Ovary (tissue), 3 donors: Measurements from ENCODE around the gene PRPF19.

Experiments
- EP300 ChIP-seq: sonication (generic); formaldehyde crosslinking; IDR thresholded peaks from one replicate; pipeline ENCODE4 v1.6.1; 2017; ENCODE audit warnings: antibody characterized with exemption
- TF ChIP-seq, protein P1 (sequence below), 3 donors: fragments of 450-650 bp in 2 of 3; fragments of 200-600 bp in 1 of 3; IDR thresholded peaks; one replicate each; pipeline versions ENCODE4 v1.5.1 to v1.8.0; 2016 to 2022; ENCODE audit warnings: antibody characterized with exemption in 3 of 3, mild to moderate bottlenecking in 1 of 3
- donor health status: DM: no; HTN: no; CAD: no.

DNA sequence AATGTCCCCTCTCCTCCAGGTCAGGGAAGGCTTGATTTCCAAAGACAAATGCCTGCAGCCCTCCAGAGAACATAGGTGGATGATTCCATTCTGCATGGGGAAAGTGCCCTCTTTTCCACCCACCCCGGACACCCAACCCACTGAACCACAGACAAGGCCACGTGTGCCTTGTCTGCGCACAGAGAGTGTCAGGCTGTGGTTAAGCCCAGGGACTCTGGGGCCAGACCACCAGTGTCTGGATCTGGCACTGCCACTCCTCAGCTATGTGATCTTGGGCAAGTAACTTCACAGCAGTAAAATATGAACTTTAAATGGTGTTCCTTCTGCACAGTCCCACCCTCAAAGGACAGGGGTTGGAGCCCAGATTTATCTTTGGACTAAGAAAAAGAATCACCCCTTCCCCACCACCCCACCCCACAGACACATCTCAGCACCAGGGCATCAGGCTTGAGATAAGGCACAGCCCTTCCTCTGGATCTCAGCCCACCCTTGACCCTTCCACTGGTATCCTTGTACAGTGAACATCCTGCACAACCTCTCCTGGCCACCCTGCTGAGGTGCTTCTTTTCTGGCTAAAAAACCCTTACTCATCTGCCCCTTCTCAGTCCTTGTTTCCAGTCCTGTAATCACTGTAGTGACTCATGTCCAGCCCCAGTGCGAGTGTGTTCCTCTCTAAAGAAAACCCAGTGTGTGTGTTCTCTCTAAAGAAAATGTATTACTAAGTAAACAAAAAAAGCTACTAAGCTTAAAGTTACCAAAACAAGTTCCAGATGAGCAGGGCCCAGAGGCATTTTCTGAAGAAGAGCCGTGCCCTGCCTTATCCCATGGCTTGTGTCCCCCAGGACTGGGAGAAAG lies 48.8 kb downstream of the PRPF19 start:
- TF ChIP-seq, protein P1, sequence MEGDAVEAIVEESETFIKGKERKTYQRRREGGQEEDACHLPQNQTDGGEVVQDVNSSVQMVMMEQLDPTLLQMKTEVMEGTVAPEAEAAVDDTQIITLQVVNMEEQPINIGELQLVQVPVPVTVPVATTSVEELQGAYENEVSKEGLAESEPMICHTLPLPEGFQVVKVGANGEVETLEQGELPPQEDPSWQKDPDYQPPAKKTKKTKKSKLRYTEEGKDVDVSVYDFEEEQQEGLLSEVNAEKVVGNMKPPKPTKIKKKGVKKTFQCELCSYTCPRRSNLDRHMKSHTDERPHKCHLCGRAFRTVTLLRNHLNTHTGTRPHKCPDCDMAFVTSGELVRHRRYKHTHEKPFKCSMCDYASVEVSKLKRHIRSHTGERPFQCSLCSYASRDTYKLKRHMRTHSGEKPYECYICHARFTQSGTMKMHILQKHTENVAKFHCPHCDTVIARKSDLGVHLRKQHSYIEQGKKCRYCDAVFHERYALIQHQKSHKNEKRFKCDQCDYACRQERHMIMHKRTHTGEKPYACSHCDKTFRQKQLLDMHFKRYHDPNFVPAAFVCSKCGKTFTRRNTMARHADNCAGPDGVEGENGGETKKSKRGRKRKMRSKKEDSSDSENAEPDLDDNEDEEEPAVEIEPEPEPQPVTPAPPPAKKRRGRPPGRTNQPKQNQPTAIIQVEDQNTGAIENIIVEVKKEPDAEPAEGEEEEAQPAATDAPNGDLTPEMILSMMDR (IDR thresholded peaks at IDR 0.05): no peak
- TF ChIP-seq EP300: no peak
